T-helper 1 cell (primary cell): ENCODE measurements around the gene BABAM2.
"Not testable (repeated sequence)": the region's sequence is repeated elsewhere in the genome, so short reads cannot be mapped to it uniquely, and the experiment has no call there.

Experiments used
- DNase-seq, 5 donors: peaks; one replicate each; pipeline ENCODE4 v3.0.0-alpha.2; 2012 to 2020

Gene BABAM2

DNA sequence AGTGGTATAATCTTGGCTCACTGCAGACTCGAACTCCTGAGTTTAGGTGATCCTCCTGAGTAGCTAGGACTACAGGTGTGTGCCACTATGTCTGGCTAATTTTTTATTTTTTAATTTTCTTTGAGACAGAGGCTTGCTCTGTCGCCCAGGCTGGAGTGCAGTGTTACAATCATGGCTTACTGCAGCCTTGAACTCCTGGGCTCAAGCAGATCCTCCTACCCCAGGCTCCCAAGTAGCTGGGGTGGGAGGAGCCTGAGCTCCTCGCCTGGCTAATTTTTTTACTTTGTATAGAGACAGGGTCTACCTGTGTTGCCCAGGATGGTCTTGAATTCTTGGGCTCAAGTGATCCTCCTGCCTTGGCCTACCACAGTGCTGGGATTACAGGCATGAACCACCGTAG, 62.5 kb downstream of the BABAM2 start:
- no peak for DNase-seq

DNA sequence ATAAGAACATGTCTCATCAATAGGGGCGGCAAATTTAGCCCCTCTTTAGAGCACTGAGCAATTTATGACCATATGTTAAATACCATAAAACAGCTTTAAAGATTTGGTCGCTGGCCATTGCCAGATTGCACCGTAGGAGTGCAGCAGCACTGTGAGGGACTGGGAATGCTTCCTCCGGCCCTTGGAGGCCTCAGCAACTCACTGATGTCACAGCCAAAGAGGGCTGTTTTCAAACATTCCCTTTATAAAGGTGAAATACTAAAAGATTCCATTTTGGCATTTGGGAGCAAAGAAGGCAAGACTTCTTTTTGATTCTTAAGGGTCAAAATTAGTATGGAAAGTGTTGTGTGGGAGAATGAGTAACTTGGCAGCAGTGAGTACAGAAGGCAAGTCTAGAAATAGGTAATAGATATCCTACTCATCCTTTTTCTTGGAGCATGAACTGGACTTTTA, 63.7 kb downstream of the BABAM2 start:
- DNase-seq, result no peak

DNA sequence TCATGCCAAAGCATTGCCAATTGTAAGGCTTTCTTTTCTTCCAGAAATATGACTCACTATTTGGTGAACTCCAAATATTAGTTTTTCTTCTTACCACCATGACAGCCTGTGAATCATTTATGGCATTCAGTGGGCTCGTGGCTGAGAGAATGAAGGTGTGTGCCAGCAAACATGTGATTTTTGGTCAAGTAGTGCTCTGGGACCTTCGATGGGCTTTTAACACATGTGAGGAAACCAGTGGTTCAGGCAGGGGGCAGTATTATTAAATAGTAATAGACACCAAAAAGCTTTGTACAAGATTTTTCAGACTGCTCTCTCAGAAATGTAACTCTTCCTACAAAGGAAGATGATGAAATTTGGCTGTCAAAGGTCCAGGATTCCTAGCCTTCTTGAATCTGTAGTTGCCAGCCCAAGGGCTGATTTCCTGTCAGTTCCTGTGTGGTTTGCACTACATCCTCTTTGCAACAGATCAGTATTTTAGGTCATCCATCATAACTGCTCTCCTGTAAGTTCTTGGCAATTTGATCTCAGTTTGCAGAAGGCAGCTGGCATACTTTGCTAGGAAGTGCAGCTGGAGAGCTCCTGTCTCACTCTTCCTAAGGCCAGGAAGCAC, 64.3 kb downstream of the BABAM2 start:
- peak in 1 of 5 donors; percentile 89 for DNase-seq

DNA sequence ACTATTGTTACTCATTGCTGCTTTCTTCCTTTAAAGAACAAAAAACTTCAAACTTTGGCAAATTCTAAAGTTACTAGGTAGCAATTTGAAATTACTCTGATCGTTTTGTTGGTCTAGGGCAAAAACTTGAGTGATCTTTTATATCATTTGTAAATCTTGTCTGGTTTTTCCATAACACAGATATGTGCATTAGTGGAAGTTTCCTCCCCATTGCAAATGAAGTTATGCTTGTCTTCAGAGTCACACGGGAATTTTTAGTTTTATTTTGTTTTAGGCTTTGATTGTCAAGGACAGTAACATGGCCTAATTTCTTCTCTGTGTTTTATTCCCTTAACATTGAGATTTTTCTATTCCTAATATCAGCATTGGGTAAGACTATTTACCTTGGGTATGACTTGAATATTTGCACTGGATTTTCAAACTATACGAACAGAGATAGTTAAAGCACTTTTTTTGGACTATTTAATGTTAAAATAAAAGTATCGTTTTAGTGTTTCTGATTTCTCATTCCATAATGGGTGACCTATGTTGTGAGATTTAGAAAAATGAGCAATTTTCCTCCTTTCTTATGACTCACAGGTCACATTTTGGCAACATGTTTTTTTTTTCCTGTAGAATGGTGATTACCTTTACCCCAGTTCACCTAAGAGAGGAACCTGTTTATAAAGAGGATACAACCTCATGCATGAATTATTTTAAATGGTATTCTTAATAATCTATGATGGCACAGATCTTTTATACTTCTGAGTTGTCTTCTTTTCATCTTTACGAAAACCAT, 65.0 kb downstream of the BABAM2 start:
- peak in 1 of 5 donors; percentile 42 for DNase-seq

DNA sequence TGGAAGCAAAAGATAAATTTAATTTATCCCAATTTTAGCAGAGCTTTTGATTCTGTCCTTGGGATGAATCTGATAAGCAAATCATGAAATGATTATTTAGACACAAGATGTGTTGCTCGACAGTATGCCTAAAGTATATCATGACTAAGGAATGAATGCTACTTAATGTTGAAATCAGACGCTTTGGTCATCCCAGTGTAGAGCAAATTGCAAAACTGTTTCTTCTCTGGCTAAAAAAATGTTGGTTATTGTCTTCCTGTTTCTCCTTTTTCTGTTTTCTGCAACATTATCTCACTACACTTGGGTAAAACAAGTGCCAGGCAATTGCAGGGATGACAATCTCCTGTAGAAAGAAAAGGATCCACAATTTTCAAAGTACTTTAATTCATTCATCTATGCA, 66.4 kb downstream of the BABAM2 start:
- no peak for DNase-seq

DNA sequence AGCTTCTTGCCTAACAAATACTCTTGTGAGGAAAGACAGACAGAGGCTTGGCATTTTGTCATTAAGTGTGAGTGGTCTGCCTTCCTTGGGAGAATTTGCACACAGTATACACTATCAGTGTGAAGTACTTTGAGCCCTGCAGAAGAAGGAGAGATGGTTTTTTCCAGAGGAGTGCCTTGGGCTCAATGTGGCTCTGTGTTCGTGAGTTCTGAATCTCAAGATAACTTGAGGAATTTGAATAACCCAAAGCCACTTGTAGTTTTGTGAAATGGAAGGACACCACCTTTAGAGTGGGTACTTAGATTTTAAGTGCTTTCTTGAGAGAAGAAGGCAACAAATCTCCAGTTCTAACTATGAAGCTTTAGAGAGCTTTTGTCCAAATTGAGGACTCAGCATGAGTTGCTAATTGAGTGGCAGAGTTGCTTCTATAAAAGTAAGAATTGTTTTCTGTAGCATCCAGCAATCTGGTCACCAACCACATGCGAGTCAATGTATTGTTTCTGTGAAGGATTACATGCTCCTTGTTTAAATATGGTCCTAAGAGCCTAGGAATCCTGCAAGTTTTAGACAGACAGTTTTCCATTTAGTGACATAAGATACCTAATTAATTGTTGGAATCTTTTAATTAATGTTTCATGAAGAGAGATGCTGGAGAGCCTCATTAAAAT, 68.3 kb downstream of the BABAM2 start:
- DNase-seq, result peak in 1 of 5 donors; percentile 33

DNA sequence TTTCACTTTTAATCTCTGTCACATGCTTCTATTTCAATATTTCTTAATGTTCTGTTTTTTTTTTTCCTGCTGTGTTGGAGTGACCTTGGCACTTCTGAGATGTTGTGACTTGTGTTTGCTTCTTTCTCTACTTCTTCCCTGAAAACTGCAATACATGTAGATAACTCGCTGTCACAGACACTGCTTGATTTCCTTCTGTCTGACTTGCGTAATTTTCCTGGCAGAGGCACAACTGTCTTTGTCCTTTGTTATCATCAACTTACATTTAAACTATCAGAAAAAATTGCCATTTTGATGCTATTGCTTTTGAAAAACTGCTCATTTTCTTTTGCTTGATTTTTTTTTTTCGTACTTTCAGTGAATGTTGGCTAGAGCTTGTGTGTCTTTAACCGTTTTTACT, 69.0 kb downstream of the BABAM2 start:
- peak in 1 of 5 donors; percentile 42 for DNase-seq

DNA sequence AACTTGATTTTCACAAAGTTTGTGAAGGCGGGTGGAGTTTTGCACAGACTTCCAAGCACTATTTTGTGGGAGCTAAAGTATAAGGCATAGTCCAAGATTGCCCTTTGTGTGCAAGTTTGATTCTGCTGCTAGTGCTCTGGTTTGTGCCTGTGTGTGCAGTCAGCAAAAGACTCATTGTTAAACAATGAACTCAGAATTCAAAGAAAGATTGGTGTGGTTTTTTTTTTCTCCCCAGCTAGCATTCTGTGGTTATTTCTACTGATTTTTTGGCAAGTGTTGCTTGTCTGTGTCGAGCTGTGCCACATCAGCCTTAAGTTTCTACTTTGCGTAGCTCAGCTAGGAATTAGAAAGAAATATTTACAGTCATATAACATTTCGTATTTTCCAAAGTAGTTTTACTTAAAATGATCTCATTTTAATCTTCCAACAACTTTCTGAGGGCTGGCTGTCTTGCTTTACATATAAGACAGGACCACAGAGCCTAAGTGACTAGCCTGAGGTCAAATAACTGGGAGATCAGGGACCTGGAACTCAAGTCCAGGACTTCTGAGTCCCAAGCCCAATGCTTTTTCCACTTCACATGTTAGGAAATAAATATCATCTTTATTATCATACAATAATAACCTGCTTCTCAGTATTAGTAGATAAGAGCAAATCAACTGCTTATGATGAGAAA, 69.8 kb downstream of the BABAM2 start:
- peak in 1 of 5 donors; percentile 83 for DNase-seq

DNA sequence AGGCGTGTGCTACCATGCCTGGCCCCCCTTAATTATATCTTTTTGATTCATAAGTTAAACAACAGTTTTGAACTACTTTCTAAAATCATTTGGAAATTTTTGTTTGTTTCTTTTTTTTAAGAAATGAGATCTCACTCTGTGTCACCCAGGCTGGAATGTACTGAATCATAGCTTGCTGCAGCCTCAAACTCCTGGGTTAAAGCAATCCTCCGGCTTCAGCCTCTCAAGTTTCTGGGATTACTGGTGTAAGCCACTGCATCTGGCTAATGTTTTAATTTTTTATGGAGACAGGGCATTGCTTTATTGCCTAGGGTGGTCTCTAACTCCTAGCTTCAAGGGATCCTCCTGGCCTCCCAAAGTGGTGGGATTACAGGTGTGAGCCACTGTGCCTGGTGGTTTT, 71.5 kb downstream of the BABAM2 start:
- no peak for DNase-seq

DNA sequence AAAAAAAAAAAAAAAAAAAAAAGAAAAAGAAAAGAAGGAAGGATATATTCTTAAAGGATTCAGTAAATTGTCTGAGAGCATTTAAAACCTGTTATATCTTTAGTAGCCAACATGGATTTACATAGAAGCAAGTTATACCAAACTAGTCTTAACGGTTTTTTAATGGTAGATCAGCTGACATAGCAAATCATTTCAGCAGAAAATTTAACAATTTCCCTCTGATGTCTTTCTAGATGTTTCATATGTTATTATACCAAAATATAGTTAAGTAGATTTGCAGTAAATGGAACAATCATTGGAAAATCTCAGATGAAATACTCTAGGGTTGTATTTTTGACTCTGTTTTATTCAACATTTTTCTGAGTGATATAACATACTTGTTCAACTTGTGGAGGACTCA, 72.9 kb downstream of the BABAM2 start:
- DNase-seq, result no peak

DNA sequence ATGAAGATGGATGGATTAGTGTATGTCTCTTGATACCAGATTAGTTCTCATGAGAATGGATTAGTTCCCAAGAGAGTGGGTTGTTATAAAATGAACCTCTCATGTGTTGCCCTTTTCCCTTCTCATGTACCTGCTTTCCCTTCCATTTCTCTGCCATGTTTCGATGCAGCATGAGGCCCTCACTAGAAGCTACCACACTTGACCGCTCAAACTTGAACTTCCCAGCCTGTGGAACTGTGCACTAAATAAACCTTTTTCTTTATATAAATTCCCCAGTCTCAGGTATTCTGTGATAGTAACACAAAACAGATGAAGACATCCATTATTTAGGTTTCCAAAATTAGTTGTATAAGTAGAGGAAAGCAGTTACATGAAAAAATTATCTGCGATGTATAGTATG, 73.5 kb downstream of the BABAM2 start:
- no peak for DNase-seq

DNA sequence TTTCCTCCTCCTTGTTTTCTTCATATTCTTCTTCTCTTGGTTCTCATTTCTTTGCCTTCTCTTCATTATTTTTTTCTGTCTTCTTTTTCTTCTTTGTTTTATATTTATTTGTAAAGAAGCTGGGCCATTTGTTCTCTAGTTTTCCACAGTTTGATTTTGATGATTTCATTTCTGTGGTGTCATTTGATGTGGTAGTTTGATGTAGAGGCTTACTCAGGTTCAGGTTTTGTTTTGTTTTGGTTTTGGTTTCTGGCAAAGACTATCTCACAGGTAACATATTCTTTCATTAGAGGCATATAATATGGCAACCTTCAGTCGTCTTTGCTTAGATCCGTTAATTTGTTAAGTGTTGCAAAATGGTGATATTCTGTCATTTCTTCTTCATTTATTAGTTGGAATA, 75.3 kb downstream of the BABAM2 start:
- peak in 1 of 5 donors; percentile 68 for DNase-seq

DNA sequence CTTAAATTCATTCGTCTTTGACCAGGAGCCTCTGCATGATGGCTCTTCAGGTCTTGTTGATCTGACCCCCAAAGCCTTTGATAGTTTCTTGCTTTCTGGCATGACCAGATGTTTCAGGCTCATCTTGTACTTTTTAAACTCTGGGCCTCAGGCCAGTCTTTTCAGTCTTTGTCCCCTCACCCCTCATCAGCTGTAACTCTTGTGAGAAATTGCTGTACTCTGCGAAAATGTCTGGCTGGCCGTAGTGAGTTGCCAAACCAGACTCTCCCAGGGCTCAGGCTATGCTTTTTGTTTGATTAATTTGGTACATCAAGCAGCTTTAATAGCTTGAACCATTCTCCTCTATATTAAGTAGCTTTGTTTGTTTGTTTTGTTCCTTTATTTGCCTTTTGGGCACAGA, 75.9 kb downstream of the BABAM2 start:
- DNase-seq, result no peak

DNA sequence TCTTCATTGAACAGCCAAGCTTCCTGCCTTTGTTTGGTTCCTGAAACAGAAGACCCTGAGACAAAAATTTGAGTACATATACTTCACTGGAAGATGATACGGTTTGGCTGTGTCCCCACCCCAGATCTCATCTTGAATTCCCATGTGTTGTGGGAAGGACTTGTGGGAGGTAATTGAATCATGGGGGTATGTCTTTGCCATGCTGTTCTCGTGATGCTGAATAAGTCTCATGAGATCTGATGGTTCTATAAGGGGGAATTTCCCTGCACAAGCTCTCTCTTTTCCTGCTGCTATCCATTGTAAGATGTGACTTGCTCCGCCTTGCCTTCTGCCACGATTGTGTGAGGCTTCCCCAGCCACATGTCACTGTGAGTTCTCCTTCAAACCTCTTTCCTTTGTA, 76.5 kb downstream of the BABAM2 start:
- no peak for DNase-seq

DNA sequence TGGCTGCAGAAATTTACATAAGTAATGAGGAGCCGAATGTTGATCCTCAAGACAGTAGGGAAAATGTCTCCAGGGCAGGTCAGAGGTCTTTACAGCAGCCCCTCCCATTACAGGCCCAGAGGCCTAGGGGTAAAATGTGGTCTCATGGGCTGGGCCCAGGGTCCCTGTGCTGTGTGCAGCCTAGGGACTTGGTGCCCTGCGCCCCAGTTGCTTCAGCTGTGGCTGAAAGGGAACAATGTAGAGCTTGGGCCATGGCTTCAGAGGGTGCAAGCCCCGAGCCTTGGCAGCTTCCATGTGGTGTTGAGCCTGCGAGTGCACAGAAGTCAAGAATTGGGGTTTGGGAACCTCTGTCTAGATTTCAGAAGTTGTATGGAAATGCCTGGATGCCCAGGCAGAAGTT, 77.5 kb downstream of the BABAM2 start:
- not testable (repeated sequence) for DNase-seq

DNA sequence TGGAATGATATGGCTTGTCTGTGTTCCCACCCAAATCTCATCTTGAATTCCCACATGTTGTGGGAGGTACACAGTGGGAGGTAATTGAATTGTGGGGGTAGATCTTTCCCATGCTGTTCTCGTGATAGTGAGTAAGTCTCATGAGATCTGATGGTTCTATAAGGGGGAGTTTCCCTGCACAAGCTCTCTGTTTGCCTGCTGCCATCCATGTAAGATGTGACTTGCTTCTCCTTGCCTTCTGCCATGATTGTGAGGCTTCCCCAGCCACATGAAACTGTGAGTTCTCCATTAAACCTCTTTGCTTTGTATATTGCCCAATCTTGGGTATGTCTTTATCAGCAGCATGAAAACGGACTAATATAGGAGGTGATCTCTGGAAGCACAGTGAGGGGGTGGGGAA, 78.4 kb downstream of the BABAM2 start:
- DNase-seq, result not testable (repeated sequence)

DNA sequence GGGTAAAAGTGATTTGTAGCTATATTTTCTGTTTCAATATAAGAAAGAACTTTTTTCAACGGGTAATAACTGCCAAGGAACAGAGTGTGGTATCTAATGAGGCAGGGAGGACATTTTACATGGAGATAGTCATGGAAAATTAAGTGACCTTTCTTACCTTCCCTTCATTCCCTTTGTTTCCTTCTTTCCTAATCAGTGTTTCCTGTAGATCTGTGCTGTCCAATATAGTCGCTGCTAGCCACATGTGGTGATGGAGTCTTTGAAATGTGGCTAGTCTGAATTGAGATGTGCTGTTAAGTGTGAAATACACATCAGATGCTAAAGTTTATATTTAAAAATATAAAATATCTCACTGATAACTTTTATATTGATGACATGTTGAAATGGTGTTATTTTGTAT, 81.8 kb downstream of the BABAM2 start:
- DNase-seq, result no peak

DNA sequence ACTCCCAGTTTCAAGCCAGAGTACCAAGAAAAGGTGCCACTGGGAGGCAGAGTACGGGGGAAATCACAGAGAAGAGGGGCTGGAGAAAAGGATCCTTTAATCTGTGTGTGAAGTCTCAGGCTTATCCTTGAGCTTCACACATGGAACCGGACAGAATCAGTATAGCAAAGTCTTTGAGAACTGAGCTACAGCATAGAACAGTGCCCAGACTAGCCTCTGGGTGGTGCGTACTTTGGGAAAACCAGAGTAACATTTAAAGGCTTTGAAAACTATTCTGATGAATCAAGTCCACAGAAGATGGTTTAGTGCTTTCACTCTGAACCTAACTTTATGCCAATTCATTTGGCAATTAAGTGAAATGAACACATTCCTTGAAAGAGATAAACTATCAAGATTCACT, 83.1 kb downstream of the BABAM2 start:
- no peak for DNase-seq

DNA sequence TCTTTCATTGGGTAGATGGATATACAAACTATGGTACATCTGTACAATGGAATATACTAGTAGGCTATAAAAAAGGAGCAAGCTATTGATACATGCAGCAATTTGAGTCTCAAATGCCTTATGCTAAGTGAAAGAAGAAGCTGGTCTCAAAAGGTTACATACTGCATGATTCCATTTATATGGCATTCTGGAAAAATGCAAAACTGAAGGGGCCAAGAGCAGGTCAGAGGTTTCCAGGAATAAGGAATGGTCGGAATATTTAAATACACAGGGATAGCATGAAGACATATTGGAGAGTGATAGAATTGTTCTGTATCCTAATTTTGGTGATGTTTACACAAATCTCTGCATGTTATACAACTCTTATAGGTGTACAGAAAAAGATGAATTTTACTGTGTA, 85.8 kb downstream of the BABAM2 start:
- no peak for DNase-seq

DNA sequence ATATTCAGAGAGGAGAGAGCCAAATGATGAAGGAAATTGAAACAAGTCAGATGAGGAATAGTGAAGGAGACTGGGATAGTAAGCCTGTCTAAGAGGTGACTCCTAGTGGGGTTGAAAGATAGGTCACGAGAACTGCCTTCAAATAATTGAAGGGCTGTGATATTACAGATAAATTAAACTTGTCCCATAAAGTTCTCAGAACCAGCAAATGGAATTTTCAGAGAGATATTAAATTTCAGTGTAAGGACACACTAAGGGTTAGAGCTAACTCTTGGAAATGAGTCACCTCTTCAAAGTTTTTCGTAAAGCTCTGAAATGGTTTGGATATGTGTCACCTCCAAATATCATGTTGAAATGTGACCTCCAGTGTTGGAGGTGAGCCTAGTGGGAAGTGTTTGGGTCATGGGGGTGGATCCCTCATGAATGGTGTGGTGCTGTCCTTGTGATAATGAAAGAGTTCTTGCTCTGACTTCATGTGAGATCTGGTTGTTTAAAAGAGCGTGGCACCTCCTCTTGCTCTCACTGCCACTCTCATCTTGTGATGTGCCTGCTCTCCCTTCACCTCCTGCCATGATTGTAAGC, 87.3 kb downstream of the BABAM2 start:
- peak in 1 of 5 donors; percentile 62 for DNase-seq

DNA sequence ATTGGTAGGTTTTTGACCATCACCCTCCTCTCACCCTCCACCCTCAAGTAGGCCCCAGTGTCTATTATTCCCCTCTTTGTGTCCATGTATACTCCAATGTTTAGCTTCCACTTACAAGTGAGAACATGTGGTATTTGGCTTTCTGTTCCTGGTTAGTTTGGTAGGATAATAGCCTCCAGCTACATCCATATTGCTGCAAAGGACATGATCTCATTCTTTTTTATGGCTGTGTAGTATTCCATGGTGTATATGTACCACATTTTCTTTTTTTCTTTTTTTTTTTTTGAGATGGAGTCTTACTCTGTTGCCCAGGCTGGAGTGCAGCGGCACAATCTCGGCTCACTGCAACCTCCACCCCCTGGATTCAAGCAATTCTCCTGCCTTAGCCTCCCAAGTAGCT, 88.2 kb downstream of the BABAM2 start:
- not testable (repeated sequence) for DNase-seq

DNA sequence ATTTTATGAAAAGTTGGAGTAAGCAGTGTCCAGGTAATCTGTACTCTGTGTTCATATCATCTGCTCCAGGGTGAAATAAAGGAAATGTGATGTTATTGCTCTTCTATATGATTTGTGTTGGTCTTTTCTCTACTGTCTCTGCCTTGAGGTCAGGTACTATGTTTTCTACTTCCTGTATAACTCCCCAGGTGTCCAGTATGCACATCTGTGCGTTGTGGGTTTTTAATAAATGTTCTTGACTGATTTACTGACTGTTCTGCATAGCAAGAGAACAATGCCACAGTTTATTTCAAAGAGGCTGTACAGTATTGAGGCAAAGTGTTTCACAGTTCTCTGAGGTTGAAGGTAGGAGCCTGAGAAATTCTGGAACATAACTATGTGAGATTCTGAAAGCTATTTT, 89.7 kb downstream of the BABAM2 start:
- no peak for DNase-seq

DNA sequence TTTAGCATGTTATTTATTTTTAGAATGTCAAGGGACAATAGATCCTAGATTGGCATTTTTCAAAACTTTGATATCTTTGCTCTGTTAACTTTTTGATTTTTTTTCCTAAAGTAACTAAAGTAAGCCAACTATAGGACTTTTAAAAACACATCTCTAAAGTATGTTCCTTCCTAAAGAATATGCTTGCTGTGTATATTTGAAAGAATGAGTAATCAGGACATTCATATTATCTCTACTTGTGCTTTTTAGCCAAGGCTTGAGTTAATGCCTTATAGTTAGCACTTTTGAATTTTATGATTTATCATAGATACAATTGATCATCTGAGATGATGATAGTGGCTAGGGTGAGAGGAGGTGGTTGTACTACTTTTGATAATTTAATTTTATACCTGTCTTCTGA, 93.6 kb downstream of the BABAM2 start:
- DNase-seq, result no peak
